ENCODE measurements around the gene ADGRF4.
"Not testable (repeated sequence)": the region's sequence is repeated elsewhere in the genome, so short reads cannot be mapped to it uniquely, and the experiment has no call there.

ADGRF4 gene

DNA sequence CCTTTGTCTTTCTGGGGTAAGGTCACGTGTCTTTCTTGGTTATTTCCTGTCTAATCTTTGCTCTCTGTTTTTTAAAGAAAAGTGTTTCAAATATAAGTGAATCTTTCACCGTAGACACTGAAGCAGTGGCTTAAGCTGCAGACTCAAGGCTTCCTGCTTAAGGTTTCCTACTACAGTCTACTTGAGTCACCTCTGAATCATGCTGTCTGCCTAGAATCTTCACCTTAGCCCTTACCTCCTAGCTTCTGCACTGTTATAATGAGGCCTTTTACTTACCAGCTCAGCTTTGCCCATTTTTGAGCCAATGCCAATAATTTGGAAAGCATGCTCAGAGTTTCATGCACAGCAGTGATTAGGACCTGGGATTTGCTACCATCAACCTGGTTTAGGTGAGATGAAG, 30.6 kb downstream of the ADGRF4 start:
- no peak for DNase-seq (ENCODE audit: low read depth)
- no peak overlapping the region for H3K4me3 ChIP-seq (ENCODE audit: low read depth, low read length)

DNA sequence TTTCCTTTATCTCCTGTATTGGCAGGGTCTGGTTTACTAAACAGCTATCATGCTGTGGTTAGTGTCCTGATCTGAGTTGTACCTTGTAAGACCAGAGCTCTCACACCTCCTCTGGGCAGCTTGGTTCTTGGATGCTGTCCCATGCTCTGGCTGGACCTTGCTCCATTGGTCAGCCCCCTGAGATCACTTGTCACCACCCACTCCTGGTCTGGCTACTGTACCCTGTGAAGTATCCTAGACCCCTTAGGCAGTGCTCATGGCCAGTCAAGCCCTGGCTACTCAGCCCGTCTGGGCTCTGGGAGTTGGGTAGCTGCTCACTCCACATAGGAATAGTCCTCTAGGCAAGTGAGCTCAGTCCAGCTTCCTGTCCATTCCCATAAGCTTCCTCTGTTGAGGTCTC, 31.1 kb downstream of the ADGRF4 start:
- DNase-seq (ENCODE audit: low read depth), result no peak
- H3K4me3 ChIP-seq (ENCODE audit: low read depth, low read length), result no peak overlapping the region

DNA sequence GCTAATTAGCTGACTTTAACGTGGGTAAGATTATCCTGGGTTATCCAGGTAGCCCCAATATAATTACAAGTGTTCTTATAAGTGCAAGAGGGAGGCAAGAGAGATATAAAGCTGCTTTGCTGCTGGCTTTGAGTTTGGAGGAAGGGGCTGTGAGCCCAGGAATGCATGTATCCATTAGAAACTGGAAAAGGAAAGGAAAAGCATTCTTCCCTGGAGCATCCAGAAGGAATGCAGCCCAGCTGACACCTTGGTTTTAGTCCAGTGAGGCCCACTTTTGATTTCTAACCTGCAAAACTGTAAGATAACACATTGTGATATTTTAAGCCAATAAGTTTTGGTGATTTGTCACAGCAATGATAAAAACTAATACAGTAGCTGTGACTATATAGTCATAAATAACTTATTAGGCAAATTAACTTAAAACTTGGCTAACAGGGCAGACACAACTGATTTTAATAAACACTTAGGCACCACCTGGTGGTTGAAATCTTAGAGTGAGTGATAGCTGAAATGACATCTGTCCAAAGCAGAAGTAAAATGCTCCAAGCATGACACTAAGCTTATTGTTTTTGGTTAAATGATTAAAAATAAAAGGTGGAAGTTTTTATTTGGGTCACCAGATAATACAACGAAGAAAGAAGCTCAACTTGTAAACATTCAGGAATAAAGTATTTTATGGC, 35.6 kb downstream of the ADGRF4 start:
- H3K4me3 ChIP-seq (ENCODE audit: low read depth, low read length), result no peak overlapping the region
- no peak for DNase-seq (ENCODE audit: low read depth)

DNA sequence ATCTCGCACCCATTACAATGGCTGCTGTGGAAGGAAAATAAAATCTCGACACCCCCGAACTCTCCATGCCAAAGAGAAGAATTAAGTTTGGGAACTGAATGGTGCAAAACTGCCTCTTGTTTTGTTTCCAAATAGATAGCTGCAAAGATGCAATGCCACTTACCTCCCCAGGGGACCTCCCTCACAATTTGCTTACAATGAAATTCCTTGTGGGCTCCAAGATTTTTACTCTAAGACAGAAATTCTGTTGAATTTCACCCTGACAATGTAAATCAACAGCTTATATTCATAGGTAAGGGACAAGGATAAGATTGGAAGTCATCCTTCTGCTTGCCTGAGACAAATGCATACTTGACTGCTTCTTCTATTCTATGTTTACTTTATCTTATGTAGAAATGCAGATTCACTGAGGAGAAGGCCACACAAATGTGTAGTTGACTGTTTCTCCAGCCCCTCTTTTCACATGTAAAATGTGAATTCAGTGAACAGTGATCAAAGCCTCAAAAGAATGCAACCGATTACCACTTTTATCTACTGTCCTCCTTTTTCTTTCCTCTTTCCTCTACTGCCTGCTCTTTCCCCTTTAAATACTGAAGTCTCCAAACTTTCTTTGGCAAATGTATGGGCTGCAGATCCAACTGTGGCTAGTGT, 36.6 kb downstream of the ADGRF4 start:
- no peak for DNase-seq (ENCODE audit: low read depth)
- no peak overlapping the region for H3K4me3 ChIP-seq (ENCODE audit: low read depth, low read length)

DNA sequence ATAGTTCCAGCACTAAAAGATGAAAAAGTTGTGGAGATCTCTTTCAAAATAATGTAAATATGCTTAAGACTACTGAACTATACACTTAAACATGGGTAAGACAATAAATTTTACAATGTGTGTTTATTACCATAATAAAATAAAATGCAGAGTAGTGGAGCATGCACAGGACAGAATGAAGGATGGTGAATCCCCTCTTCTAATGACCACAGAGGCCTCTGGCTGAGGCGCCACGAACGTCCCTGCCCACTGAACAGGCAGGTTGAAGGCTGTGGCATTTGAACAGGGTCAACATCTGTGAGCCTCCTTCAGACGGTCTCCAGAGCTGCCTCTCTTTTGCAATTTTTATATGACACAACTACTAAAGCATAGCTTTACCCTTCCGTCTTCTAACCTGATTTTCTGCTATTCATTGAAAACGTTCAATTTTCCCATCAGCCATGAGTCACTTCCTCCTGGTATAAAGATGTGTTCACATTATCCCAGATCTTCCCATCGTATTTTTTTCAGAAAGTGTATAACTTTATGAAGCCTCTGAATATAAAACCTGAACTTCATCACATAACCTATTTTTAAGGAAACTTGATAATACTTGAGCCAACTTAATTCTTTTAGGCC, 37.8 kb downstream of the ADGRF4 start:
- no peak overlapping the region for H3K4me3 ChIP-seq (ENCODE audit: low read depth, low read length)
- DNase-seq (ENCODE audit: low read depth), result no peak

DNA sequence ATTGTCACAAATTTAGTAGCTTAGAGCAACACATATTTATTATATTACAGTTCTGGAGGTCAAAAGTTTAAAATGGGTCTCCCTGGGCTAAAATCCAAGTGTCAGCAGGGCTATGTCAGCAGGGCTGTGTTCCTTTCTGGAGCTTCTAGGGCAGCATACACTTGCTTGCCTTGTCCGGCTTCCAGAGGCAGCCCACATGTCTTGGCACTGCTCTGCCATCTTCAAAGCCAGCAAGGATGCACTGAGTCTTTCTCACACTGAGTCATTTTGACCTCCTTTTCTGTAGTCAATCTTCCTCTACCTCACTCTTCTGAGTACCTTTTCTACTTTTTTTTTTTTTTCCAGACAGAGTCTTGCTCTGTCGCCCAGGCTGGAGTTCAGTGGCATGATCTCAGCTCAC, 39.0 kb downstream of the ADGRF4 start:
- H3K4me3 ChIP-seq (ENCODE audit: low read depth, low read length), result no peak overlapping the region
- no peak for DNase-seq (ENCODE audit: low read depth)

DNA sequence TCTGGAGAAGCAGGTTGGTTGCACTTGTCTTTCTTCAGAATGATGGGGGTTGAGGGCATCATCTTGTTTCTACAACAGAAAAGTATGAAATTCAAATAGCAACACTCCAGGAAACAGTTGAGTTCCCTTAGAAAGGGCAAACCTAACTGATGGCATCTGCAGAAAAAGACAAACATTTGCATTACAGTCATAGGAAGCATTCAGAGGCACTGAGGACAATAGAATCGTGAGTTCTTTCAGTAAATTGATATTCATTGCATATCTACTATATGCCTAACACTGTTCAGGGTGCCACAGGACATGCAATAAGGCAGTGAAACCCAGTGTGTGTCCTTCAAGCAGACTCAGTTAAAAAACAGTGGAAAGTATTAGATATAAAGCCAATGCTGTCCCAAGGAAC, 42.3 kb downstream of the ADGRF4 start:
- no peak for DNase-seq (ENCODE audit: low read depth)
- no peak overlapping the region for H3K4me3 ChIP-seq (ENCODE audit: low read depth, low read length)

DNA sequence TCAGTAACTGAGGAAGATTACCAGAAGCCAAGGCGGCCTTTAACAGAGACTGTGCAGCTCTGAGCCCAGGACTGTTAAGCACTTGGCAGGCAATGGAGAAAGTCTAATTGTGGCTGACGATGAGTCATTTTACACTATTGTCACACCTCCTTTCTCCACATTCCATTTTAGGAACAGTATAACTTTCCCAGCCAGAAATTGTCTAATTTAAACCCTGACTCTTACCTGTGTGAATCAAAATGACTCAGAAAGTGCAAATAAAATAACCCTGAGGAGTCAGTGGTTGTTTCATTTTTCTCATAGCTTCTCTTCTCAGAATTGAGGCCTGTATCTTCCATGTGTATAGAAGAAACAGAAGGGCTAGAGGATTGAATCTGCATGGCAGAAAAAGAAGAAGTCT, 43.4 kb downstream of the ADGRF4 start:
- H3K4me3 ChIP-seq (ENCODE audit: low read depth, low read length), result no peak overlapping the region
- no peak for DNase-seq (ENCODE audit: low read depth)

DNA sequence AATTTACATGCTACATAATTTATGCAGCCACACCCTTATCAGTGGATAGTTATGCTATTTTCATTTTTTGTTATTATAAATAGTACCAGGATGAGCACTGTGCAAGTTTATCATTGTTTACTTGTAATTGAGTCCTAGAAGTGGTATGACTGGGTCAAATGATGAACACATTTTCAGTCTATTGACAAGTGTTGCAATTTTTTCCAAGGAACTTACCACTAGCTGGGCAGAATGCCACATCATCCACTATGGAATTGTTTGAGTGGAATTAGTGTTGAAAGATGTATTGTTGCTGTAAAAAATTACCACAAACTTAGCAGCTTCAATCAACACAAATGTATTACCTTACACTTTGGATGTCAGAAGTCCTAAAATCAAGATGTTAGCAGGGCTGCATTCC, 45.4 kb downstream of the ADGRF4 start:
- DNase-seq (ENCODE audit: low read depth), result peak; percentile 24
- H3K4me3 ChIP-seq (ENCODE audit: low read depth, low read length), result no peak overlapping the region

DNA sequence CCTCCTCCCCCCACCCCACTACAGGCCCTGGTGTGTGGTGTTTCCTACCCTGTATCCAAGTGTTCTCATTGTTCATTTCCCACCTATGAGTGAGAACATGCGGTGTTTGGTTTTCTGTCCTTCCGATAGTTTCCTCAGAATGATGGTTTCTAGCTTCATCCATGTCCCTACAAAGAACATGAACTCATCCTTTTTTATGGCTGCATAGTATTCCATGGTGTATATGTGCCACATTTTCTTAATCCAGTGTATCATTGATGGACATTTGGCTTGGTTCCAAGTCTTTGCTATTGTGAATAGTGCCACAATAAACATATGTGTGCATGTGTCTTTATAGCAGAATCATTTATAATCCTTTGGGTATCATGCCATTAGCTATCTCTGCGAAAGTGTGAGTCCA, 46.9 kb downstream of the ADGRF4 start:
- not testable (repeated sequence) for H3K4me3 ChIP-seq (ENCODE audit: low read depth, low read length); DNase-seq (ENCODE audit: low read depth)

DNA sequence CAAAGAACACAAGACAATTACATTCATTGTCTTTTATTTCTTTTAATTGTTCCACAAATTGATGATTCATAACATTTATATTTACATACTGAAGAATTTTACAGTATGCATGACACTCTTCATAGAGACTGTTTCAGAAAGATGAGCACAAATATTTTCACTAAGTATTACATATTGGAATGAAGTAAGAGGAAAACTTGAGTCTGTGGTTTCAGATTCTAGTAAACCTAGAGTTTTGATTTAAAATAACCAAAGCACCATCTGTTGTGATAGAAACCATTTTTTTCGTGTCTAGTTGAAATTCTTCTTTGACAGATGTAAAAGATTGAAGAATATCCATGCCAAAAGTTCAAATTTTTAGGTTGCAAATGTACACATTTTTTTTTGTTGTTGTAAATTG, 51.4 kb downstream of the ADGRF4 start:
- no peak overlapping the region for H3K4me3 ChIP-seq (ENCODE audit: low read depth, low read length)
- DNase-seq (ENCODE audit: low read depth), result no peak

DNA sequence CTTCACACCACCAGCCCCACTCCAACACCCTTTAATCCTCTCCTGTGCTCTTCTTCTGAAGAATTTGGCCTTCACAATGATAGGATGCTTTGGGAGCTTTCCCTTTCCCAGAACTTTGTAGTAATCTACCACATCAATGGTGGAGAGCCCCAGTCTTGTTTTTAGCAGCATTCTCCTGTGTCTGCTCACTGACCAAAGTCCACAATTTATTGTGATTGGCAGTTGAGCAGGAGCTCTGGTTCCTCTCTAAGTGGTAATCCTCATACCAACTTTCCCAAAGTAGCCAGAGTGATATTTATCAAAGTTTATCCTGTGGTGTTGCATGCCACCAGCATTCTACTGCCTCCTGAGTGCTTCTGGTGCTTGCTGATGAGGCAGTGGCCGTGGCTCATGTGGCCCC, 54.4 kb downstream of the ADGRF4 start:
- DNase-seq (ENCODE audit: low read depth), result no peak
- H3K4me3 ChIP-seq (ENCODE audit: low read depth, low read length), result no peak overlapping the region

DNA sequence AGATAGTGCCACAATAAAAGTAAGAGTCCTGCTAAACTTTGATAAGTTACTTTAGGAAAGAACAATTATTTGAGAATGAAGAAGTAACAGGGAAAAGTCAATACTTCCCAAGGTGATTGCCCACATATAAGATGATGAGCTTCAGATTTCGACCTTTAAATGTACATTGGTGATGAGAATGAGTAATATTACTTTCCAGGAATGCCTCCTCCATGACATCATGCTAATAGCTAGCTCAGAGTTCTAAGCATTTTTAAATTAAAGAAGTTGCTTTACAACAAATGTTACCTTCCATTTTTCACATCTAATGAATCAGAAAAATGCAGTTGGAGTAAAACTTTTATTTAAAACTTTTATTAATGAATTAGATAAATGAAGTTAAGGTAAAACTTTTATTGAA, 61.0 kb downstream of the ADGRF4 start:
- H3K4me3 ChIP-seq (ENCODE audit: low read depth, low read length), result no peak overlapping the region
- no peak for DNase-seq (ENCODE audit: low read depth)

DNA sequence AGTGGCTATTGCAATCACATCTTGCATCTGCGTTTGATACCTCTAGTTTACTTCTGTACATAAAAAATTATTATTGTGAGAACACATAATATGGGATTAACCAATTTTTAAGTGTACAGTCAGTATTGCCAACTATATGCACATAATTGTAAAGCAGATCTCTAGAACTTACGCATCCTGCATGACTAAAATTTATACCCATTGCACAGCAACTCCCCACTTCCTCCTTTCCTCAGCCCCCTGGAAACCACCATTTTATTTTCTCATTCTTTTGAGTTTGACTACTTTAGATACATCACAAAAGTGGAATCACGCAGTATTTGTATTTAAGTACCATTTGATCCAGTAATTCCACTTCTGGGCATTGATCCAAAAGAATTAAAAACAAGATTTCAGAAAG, 64.1 kb downstream of the ADGRF4 start:
- H3K4me3 ChIP-seq (ENCODE audit: low read depth, low read length), result no peak overlapping the region
- DNase-seq (ENCODE audit: low read depth), result no peak

DNA sequence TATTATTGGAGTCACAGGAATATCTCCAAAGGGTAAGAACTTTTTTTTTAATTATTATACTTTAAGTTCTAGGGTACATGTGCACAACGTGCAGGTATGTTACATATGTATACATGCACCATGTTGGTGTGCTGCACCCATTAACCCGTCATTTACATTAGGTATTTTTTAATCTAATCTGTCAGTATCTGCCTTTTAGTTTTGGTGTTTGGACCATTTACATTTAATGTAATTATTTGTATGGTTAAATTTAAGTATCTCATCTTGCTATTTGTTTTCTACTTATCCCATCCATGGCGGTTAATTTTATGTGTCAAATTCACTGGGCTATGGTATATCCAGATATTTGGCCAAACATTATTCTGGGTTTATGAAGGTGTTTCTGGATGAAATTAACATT, 68.1 kb downstream of the ADGRF4 start:
- DNase-seq (ENCODE audit: low read depth), result no peak
- H3K4me3 ChIP-seq (ENCODE audit: low read depth, low read length), result no peak overlapping the region

DNA sequence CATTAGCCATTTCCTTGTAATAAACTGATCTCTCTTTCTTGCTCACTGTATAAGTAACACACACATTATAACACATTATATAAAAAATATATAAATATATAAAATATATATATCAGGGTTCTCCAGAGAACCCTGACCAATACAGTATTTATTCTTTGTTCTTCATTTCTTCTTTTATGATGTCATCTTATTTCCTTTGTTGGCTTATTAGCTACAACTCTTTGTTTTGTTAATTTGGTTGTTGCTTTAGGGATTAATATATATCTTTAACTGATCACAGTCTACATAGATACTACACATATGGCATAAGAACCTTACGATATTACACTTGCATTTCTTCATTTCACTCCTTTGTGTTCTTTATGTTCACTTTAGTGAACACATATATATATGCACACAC, 68.7 kb downstream of the ADGRF4 start:
- DNase-seq (ENCODE audit: low read depth), result no peak
- no peak overlapping the region for H3K4me3 ChIP-seq (ENCODE audit: low read depth, low read length)

DNA sequence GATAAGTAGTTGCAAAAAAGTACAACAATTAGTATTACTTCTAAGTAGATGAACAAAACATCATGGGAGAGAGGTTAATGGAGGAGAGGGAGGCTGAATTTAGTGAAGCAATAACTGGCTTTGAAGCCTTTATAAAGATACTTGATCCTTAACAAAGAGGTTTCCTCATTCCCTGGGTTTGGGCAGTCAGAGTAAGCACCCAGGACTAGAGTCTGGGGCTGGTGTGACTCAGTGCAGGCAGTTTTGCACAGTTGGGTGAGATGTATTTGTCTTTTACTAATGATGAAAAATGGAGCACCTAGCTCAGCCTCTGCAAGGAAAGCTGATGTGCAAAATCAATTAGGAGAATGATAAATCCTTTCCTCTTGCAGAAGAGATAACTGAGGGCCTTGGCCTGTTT, 71.6 kb downstream of the ADGRF4 start:
- H3K4me3 ChIP-seq (ENCODE audit: low read depth, low read length), result no peak overlapping the region
- DNase-seq (ENCODE audit: low read depth), result no peak
